ENCODE measurements around the gene COPE.
"Not testable (repeated sequence)": the region's sequence is repeated elsewhere in the genome, so short reads cannot be mapped to it uniquely, and the experiment has no call there.

COPE gene

DNA sequence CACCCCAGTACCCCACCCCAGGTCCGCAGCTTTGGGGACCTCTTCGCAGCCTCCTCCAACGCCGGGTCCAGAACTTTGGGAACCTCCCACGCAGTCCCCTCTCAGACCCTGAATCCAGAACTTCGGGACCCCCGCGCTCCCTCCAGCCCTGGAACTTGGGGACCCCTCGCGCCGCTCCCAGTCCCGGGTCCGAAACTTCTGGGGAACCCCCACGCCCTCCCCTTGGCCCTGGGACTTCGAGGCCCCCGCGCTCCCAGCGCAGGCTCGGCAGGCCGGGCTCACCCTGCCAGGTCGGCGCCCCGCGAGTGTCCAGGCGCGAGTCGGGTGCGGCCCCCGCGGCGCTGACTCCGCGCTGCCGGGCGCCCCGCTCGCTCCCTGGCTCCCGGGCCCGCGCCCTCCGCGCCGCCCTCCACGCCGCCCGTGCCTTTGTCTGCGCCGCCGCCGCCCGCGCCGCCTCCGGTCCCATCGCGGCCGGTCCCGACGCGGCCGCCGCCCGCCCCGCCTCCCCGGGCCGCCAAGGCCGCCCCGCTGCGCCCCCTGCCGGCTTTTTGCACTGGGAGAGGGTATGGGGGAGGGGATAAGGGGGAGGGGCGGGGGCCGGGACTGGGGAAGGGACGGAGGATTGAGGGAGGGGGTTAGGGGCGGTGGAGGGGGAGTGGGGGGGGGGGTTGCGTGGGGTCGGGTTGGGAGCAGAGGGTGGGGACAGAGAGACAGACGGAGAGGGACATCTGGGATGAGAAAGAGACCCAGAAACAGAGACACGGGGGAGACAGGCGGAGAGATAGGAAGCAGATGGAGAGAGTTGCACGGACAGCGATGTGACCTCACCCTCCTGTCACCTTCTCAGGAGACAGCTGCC lies 21.8 kb upstream of the COPE start, which contains the start of gene HOMER3:
HOMER3 (minus strand) TSS at position 449 of the 859 bp plus-strand sequence. CDS start 2,235 bp downstream, outside the sequence.
- peak; percentile 61 for DNase-seq

DNA sequence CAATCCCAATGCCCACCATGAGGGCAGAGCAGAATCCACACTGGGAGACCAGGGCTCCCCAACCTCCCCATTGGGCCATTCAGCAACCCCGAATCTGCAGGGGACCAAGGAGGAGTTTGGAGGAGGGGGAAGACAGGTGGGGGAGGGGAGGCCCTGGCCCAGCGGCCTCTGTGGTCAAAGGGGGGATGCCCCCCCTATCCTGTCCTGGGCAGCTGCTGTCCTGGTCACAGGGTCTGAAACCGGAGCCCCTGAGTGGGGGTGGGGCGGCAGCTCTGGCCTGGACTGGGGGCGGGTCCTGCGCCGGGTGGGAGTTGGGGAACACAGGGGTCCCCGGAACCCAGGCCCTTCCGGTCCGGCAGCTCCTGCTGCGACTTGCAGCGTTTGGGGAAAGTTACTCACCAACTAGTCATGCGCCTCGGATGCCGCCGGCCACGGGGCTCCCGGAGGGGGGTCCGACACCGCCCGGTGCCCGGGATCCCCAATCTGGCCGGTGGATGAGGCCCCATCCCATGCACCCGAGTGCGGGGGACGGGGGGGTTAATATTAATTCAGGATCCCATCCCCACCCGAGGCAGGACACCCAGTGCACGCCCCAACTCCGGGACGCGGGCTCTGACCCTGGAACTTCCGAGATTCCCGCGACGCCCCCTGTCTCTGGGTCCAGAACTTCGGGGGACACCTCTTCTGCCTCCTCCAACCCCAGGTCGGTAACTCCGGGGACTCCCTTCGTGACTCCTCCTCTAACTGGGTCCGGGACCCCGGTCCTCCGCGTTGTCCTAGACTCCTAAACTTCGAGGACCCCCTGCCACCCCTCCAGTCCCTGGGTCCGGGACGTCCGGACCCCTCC lies 21.0 kb upstream of the COPE start:
- no peak for DNase-seq

DNA sequence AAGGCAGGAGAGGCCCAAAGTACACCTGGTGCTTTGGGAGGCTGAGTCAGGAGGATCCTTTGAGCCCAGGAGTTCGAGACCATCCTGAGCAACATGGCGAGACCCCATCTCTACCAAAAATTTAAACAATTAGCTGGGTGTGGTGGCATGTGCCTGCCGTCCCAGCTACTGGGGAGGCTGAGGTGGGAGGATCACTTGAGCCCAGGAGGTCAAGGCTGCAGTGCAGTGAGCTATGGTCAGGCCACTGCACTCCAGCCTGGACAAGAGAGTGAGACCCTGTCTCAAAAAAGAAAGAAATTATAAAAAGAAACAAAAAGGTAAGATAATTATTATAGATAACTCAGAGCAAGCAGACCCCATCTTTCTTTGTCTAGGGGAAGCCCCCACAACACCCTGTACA lies 20.0 kb upstream of the COPE start:
- no peak for DNase-seq

DNA sequence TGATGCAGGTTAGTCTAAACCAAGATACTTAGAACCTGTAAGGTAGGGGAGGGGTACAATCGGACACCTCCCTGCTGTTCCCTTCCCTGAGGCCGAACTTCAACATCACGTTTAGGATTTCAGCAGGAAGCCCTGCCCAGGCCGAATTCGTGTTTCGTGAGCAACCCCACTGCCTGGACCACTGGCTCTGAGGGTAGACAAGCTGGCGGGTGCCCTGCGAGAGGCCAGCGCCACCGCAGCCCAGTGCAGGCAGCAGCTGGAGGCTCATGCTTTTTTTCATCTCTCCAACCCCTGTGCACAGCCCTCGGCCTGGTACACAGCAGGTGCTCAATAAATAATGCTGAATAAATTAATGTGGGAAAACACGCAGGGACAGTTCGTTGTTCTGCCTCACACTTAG lies 14.1 kb upstream of the COPE start:
- no peak for DNase-seq

DNA sequence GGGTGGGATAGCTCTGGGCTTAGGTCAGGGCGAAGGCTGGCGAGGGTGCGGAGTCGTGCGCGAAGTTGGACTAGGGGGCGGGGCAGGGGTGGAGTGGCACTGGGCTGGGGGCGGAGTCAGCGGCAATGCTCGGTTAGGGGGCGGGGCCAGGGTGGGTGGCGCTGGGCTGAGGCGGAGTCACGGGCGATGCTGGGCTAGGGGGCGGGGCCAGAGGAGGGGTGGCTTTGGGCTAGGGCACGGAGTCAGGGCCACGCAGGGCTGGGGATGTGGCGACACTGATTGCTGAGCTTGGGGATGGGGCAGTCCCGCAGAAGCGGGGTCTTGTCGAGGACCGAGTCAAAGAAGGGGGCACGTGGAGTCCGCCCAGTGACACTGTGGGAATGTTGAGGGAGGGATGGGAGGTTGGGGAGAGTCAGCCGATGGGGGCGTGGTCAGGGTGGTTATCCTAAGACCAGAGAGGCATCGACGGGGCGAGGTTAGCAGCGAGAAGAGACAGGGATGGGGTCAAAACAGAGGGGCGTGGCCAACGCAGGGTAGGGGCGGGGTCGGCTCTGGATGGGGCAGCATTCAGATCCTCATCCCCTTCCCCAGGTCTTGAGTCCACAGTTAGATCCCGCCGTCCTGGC lies 13.1 kb upstream of the COPE start:
- peak; percentile 90 for DNase-seq

DNA sequence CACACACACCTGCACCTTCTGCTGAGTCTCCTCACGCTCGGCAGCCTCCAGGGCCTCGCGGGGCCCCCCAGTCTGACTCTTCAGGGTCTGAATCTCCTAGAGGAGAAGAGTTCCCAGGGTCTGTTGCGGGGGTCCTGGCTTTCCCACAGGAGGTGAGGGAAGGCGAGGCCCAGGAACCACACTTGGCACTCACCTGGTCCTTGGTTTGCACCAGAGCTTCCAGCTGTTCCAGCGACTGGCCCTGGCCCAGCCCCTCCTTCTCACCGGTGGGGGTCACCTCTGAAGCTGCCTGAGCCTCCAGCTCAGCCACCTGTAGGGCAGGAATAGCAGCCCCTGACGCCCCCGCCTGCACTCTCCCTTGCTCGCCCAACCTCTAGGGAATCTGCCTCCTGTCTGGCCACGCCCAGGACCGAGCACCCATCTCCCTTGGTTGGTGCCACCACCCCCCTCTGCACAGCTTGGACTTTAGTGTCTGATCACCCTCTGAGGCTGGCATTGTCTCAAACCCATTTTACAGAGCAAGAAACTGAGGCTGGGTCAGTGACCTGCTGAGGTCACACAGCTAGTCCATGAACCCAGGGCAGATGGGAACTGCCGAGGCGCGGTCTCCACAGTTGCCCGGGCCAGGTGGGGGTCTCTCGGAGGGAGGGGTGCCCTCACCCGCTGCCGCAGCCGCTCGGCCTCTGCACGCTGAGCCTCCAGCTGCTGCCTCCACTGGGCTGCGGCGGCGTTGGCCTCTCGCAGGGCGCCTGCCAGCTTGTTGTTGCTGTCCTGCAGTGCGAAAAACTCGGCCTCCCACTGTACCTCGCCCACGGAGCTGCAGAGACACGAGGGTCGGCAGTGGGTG lies 12.4 kb upstream of the COPE start:
- DNase-seq, result no peak

DNA sequence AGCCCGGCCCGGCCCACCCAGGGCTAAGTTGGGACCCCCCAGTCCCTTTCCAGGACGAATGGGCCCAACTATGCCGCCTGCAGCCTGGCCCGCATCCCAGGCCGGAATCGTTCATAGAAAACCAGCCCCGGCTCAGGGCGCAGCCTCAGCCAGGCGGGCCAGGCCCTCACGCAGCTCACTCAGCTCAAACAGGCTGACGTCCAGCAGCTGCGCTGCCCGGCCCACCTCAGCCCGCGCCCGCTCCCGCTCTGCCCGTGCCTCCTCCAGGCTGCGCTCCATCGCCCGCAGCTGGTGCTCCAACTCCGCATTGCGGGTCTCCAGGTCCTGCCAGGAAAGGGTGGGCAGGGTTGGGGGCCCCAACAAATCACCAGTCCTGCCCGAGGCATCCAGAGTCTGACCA lies 10.1 kb upstream of the COPE start:
- DNase-seq, result no peak

DNA sequence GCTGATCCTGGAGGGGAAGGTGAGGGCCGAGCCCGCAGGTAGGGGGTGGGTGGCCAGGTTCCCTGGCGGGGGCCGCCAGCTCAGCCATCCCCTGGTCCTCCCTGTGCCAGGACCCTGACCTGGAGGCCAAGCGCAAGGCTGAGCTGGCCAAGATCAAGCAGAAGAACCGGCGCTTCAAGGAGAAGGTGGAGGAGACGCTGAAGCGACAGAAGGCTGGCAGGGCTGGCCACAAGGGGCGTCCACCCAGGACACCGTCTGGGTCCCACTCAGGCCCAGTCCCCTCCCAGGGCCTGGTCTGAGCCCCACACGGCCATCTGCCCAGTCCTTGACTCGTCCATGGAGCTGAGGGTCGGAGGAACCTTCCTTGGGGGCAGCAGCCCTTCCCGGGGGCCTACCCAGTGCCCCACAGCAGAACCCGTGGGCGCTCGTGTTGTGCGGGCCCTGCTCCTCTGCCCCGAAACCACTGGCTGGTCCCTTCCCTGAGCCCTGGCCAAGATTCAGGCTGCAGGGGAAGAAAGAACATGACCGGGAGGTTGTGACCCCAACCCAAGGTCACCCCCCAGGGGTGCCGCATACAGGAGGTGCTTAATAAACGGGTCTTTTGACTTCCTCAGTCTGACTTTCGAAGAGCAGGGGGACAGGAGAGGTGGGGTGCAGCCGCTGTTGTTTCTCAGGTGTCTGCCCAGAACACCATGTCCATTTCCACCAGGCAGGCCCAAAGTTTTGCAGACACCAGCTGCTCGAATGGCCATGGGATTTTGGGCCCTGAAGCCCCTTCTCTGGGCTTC lies 9.0 kb upstream of the COPE start:
- no peak for DNase-seq

DNA sequence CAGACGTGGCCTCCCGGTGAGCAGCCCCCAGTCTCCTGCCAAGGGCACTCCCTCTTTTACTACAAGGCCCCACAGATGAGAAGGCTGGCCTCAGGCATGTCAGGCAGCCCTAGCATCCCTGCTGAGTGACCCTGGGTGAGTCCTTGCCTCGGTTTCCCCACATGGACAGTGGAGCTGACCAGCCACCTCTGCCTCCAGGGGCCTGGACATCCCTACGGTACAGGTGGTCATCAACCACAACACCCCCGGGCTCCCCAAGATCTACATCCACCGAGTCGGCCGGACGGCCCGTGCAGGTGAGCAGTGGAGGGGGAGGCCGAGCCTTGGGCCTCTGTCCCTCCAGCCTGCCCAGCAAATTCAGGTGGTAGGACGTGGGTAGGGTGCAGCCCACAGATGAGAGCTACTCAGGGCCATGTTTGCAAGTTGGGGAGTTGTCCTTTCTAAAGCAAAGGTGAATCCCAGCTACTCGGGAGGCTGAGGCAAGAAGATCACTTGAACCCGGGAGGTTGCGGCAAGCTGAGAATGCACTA lies 5.6 kb upstream of the COPE start:
- DNase-seq, result no peak

DNA sequence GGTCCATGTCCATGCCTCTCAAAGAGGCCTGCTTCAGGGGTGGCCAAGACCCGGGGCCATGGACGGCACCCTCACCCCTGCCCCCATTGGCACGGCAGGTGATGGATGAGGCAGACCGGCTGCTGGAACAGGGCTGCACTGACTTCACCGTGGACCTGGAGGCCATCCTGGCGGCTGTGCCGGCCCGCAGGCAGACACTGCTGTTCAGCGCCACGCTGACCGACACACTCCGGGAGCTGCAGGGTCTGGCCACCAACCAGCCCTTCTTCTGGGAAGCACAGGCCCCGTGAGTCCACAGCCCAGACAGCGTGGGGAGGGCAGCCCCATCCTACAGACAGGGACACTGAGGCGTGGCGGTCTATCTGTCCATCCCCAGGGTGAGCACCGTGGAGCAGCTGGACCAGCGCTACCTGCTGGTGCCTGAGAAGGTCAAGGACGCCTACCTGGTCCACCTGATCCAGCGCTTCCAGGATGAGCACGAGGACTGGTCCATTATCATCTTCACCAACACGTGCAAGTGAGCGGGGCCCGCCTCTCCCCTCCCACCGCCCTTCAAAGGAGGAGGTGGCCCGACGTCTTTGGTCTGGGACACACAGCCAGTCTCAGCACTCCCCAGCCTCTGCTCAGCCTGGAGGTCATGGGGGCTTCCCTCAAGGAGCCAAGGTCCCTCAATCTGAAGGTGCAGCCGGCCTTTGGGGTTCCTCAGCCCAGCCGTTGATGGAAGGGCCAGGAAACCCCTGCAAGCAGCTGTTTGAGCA lies 3.2 kb upstream of the COPE start:
- no peak for DNase-seq

DNA sequence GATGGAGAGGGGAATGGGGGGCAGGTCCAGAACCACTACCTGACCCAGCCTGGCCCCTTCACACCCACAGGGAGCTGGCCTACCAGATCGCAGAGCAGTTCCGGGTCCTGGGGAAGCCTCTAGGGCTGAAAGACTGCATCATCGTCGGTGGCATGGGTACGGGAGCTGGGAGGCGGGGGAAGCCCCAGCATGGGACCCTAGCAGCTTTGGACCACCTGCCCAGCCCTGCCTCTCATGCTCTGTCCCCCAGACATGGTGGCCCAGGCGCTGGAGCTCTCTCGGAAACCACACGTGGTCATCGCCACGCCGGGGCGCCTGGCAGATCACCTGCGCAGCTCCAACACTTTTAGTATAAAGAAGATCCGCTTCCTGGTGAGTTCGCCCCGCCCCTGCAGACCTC lies 2.4 kb upstream of the COPE start:
- no peak for DNase-seq

DNA sequence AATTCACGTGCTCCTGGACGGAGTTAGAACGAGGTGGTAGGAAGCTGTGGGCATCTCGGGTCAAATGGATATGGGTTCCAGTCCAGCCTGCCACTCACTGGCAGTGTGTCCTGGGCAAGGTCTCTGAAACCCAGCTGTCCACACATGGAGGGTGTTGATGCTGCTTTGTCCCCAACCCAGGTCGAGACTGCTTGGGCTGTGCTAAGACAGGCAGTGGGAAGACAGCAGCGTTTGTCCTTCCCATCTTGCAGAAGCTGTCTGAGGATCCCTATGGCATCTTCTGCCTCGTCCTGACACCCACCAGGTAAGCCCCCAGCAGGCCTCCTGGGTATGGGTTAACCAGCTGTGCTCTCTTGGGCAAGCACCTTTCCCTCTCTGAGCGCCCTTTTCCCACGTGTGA lies 1.2 kb upstream of the COPE start:
- no peak for DNase-seq

DNA sequence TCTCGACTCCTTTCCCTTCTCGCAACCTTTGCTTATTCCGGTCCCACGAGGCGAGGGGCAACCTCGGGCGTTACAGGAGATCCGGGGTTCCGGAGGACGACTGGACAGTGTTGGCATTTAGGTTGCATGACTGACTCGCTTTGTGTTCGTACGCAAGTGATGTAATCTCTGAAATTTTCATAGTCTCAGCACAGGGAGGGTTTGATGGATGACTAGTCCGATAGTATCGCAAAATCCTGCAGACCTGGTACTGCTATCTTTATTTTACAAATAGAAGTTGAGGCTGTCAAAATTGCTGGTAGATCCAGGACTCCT lies 670 bp upstream of the COPE start:
- no peak for DNase-seq

DNA sequence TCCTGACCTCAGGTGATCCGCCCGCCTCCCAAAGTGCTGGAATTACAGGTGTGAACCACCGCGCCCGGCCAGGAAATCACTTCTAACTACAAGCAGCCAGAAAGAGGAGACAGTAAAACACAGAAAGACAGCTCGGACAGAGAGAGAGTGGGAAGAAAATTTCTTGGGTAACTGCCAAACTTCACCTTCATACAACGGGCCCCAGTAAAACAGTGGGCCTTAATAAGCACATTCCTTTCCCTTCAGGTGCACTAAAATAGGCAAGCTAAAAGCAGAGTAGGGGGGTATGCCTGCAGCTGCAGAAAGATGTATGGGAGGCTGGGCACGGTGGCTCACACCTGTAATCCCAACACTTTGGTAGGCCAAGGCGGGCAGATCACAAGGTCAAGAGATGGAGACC lies 1.6 kb downstream of the COPE start:
- DNase-seq, result not testable (repeated sequence)

DNA sequence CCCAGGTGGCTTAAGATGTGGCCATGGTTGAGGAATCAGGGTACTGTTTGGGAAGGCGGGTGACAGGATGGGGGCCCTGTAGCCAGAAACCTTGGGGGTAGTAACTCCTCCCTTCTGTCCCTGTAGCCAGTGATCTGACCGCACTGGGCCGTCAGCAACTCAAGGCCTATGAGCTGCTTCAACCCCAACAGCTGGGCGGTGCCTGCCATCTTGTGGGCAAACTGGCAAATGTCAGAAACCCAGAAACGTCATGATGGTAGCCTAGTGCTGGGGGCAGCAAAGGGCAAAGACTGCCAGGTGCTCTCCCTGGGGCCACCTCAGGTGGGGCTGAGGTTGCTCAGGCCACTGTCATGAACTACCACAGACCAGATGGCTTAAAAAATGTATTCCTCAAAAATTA lies 3.5 kb downstream of the COPE start:
- DNase-seq, result peak; percentile 45

DNA sequence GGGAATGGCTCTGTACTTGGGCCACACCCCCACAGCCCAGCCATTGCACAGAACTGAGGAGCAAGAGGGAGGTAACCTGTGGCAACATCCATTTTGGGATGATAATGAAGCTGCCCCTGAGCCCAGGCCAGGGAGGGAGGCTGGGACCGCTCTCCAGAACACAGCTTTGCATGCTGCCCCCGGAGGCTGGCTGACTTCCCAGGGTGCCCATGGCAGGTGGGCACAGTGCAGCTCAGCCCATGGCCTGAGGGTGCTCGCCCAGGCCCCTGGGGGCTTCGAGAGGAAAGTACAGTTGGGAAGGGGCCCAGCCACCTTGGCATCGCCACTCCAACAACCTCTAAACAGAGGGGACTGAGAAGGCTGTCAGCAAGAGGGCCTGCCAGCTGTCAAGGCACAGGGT lies 5.7 kb downstream of the COPE start:
- no peak for DNase-seq

DNA sequence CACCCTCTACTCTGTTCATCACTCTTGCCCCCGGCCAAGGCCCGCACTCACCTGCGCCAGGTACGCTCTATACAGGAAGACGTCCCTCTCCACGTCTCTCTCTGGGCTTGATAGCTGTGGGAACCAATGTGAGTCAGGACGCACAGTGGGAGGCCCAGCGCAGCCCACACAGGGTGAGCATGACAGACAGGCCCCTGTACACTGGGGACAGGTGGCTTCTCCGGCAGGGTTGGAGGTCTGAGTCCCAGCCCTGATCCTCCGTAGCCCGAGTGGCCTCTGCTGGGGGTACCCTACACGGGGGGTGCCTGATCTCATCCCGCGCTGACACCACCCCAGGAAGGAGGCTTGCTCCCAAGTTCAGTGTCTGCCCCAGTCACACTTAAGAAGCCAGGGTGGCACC lies 6.3 kb downstream of the COPE start:
- no peak for DNase-seq

DNA sequence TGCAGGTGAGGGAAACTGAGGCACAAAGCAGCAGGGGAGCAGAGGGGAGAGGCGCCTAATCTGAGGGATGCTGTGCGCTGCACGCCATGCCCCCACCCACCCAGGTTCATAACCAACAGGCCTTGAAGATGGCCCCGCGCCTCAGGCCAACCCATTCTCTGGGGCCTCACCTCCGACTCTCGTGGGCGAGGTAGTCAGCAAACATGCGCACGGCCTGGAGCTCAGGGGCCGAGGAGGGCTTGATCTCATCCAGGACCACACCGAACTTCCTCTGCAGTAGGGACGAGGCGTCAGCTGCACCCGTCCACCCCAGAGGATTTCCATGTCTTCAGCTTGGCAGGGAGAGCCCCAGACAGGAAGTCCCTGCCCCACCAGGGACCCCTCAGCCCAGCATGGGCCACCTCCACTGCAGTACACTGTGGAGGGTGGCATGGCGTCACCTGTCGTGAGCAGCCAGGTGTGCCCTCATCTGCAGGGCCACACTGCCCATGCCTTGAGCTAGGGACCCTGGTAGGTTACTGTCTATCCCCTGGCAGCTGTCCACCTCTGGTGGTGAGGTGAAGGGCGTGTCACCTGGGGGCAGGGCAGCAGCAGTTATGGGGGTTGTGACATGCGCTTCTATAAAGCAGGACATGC lies 8.3 kb downstream of the COPE start:
- no peak for DNase-seq

DNA sequence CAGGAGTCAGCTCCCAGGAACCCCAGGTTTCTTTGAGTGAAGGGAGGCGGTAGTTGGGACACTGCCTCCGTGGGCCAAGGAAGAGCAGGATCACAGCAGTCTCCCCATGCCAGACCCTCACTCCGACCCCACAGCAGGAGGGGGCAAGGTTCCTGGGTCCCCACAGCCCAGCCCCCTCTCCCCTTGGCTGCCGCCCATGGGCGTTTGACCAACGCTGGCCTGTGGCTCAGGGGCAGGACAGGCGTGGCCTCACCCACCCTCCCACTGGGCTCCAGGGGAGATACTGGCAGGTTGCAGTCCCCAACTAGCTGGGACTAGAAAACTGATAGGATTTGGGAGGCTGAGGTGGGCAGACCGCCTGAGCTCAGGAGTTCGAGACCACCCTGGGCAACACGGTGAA lies 9.2 kb downstream of the COPE start:
- no peak for DNase-seq

DNA sequence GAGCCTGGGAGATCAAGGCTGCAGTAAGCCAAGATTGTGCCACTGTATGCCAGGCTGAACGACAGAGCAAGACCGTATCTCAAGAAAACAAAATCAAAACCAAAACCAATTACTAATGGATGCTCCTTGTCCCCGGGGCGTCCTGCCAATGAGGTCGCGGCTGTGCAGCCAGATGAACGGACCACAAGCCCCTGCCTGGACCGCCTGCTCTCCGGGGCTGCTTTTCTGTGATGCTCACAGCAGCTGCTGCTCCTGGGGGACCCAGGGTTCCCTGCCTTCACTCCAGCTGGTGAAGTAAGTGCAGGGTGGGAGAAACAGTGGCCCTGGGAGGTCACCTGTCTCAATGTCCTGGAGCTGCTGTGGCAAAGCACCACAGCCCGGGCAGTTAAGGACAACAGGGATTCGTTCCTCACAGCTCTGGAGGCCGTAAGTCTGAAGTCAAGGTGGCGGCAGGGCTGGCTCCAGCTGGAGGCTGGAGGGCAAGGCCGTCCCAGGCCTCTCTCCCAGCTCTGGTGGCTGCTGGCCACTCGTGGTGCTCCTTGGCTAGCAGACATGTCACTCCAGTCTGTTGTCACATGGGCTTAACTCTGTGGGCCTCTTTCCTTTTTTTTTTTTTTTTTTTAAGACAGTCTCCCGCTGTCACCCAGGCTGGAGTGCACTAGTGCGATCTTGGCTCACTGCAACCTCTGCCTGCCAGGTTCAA lies 10.1 kb downstream of the COPE start:
- DNase-seq, result no peak
